SK-N-SH (cell line): ENCODE measurements around the gene SDS. TPM values are rescaled to one million over a fixed set of nuclear protein-coding genes. Genes with fewer than 3 reads are reported as not detected.

ENCODE experiments used
- CTCF ChIA-PET: fragments of 300-600, 350-600 bp; formaldehyde crosslinking; extraction: SDS; loops from one replicate; lab custom pipeline; 2021; lab: Yijun Ruan, JAX
- POLR2A ChIA-PET: fragments of 350-600 bp; sonication (Branson Sonifier 250); formaldehyde crosslinking; extraction: SDS; loops from one replicate; lab custom pipeline; 2020; ENCODE audit warnings: antibody characterized with exemption, inconsistent platforms; lab: Yijun Ruan, JAX
- DNase-seq: peaks from one replicate; pipeline ENCODE4 v3.0.0; 2012
- H2AFZ ChIP-seq: fragments of 200-600 bp; sonication (generic); 2 replicates; pipeline ENCODE4 v1.8.1; 2016; ENCODE audit warnings: antibody characterized with exemption, mild to moderate bottlenecking, low read depth
- H3F3A ChIP-seq: fragments of 200-600 bp; sonication (generic); replicated peaks from 2 replicates; pipeline ENCODE3; 2016; ENCODE audit warnings: antibody characterized with exemption, mild to moderate bottlenecking; ENCODE audit not compliant: insufficient read depth
- H3K27ac ChIP-seq, 2 experiments: fragments of 200-500 bp in 1 of 2; fragments of 200-600 bp in 1 of 2; sonication (Bioruptor generic) in 1 of 2; sonication (generic), shearing (Covaris generic) in 1 of 2; 2 replicates each; pipeline versions ENCODE4 v1.5.1 to v1.6.1; 2014 to 2016; ENCODE audit warnings: low read depth in 2 of 2, inconsistent platforms in 1 of 2, low read length in 1 of 2, mild to moderate bottlenecking in 1 of 2, mixed read lengths in 1 of 2
- H3K27me3 ChIP-seq: fragments of 200-600 bp; sonication (generic), shearing (Covaris generic); 2 replicates; pipeline ENCODE4 v1.6.1; 2016; ENCODE audit warnings: mixed run types; ENCODE audit not compliant: insufficient read depth
- H3K36me3 ChIP-seq, 2 experiments: fragments of 200-500 bp in 1 of 2; fragments of 200-600 bp in 1 of 2; sonication (Bioruptor generic) in 1 of 2; sonication (generic) in 1 of 2; replicated peaks in 1 of 2; 2 replicates each; pipeline versions ENCODE3 to v1.5.1; 2014 to 2016; ENCODE audit warnings: low read length in 1 of 2, mild to moderate bottlenecking in 1 of 2; ENCODE audit not compliant: insufficient read depth in 2 of 2, control insufficient read depth in 1 of 2
- H3K4me1 ChIP-seq, 2 experiments: fragments of 200-500 bp in 1 of 2; fragments of 200-600 bp in 1 of 2; sonication (Bioruptor generic) in 1 of 2; sonication (generic), shearing (Covaris generic) in 1 of 2; 2 replicates each; pipeline versions ENCODE4 v1.5.1 to v1.6.1; 2014 to 2016; ENCODE audit warnings: low read depth in 1 of 2, low read length in 1 of 2, mixed run types in 1 of 2; ENCODE audit not compliant: insufficient read depth in 2 of 2, control insufficient read depth in 1 of 2
- H3K4me2 ChIP-seq: fragments of 200-600 bp; sonication (generic), shearing (Covaris generic); 2 replicates; pipeline ENCODE4 v1.6.1; 2017; ENCODE audit warnings: mixed run types
- H3K4me3 ChIP-seq, 2 experiments: fragments of 200-500 bp in 1 of 2; fragments of 200-600 bp in 1 of 2; sonication (Bioruptor generic) in 1 of 2; sonication (generic), shearing (Covaris generic) in 1 of 2; 2 replicates each; pipeline versions ENCODE4 v1.5.1 to v1.8.1; 2014 to 2016; ENCODE audit warnings: low read depth in 2 of 2, inconsistent platforms in 1 of 2, low read length in 1 of 2, mild to moderate bottlenecking in 1 of 2, mixed read lengths in 1 of 2, moderate library complexity in 1 of 2
- H3K79me2 ChIP-seq: fragments of 200-600 bp; sonication (generic); 2 replicates; pipeline ENCODE4 v1.8.1; 2017; ENCODE audit warnings: mild to moderate bottlenecking; ENCODE audit not compliant: insufficient read depth
- H3K9ac ChIP-seq: fragments of 200-600 bp; sonication (generic); 2 replicates; pipeline ENCODE4 v1.6.1; 2017; ENCODE audit warnings: mixed run types
- H3K9me2 ChIP-seq: fragments of 200-600 bp; sonication (generic); 2 replicates; pipeline ENCODE4 v1.6.1; 2017; ENCODE audit warnings: mixed run types
- H3K9me3 ChIP-seq: fragments of 200-600 bp; sonication (generic); 2 replicates; pipeline ENCODE4 v1.6.1; 2017; ENCODE audit warnings: mixed run types, mild to moderate bottlenecking, moderate library complexity
- H4K20me1 ChIP-seq: fragments of 200-600 bp; sonication (generic); 2 replicates; pipeline ENCODE4 v1.6.1; 2017; ENCODE audit warnings: mild to moderate bottlenecking, mixed run types; ENCODE audit not compliant: insufficient read depth
- CHD2 ChIP-seq: fragments of 150-350 bp; IDR thresholded peaks from 2 replicates; pipeline ENCODE4 v1.6.1; 2018; ENCODE audit warnings: low read length; ENCODE audit not compliant: partially characterized antibody
- EP300 ChIP-seq, 2 experiments: IDR thresholded peaks; 2 replicates each; pipeline versions ENCODE4 v1.4.0 to v1.6.1; 2012; ENCODE audit warnings: borderline replicate concordance in 1 of 2, low read depth in 1 of 2, low read length in 1 of 2
- EZH2phosphoT487 ChIP-seq: fragments of 200-600 bp; sonication (generic); IDR thresholded peaks from 2 replicates; pipeline ENCODE4 v1.6.1; 2017; ENCODE audit warnings: low read depth, mixed run types, mild to moderate bottlenecking, antibody characterized with exemption, moderate library complexity, borderline replicate concordance
- FOXJ3 ChIP-seq: sonication (generic); formaldehyde crosslinking; IDR thresholded peaks from 2 replicates; pipeline ENCODE4 v1.5.1; 2020; ENCODE audit warnings: mild to moderate bottlenecking, missing genetic modification reagents
- GABPA ChIP-seq: IDR thresholded peaks from 2 replicates; pipeline ENCODE4 v1.4.0; 2012; ENCODE audit warnings: low read depth, mild to moderate bottlenecking
- JUND ChIP-seq: IDR thresholded peaks from 2 replicates; pipeline ENCODE4 v1.4.0; 2012
- MXI1 ChIP-seq: IDR thresholded peaks from 2 replicates; pipeline ENCODE4 v1.6.1; 2012; ENCODE audit warnings: mild to moderate bottlenecking, low read depth, low read length, improper control_type of control experiment
- NFIC ChIP-seq: IDR thresholded peaks from 2 replicates; pipeline ENCODE4 v1.4.0; 2012; ENCODE audit warnings: borderline replicate concordance
- POLR2AphosphoS5 ChIP-seq: IDR thresholded peaks from 2 replicates; pipeline ENCODE4 v1.6.1; 2012; ENCODE audit warnings: low read depth, low read length
- RCOR1 ChIP-seq: fragments of 150-350 bp; IDR thresholded peaks from 2 replicates; pipeline ENCODE4 v1.6.1; 2017; ENCODE audit warnings: antibody characterized with exemption, low read length
- SMC3 ChIP-seq: IDR thresholded peaks from 2 replicates; pipeline ENCODE4 v1.6.1; 2012; ENCODE audit warnings: low read depth, low read length, improper control_type of control experiment
- WGBS: methylation state at CpG from one replicate; pipeline ENCODE4 v1.1.6; 2017; ENCODE audit warnings: low lambda C conversion rate; 5-methylcytosine and 5-hydroxymethylcytosine counted together
- polyA plus RNA-seq, 3 experiments: library from polyadenylated mRNA; depleted of rRNA; stranded (reverse); fragments of >200 nt; gene quantifications; 2 replicates each; pipeline ENCODE4 v1.2.3, GENCODE V29; 2012
- TF ChIP-seq, protein P1 (sequence below): fragments of 150-350 bp; IDR thresholded peaks from 2 replicates; pipeline ENCODE4 v1.6.1; 2016; ENCODE audit warnings: mild to moderate bottlenecking, low read depth, low read length
- TF ChIP-seq, protein P2 (sequence below): IDR thresholded peaks from 2 replicates; pipeline ENCODE4; 2012
- TF ChIP-seq, protein P3 (sequence below): IDR thresholded peaks from 2 replicates; pipeline ENCODE4 v1.4.0; 2012; ENCODE audit warnings: low read depth, borderline replicate concordance

SDS gene
- polyA plus RNA-seq, 1 of the 3 experiments (the other 2 are of a cell fraction) = 0.08 TPM

DNA sequence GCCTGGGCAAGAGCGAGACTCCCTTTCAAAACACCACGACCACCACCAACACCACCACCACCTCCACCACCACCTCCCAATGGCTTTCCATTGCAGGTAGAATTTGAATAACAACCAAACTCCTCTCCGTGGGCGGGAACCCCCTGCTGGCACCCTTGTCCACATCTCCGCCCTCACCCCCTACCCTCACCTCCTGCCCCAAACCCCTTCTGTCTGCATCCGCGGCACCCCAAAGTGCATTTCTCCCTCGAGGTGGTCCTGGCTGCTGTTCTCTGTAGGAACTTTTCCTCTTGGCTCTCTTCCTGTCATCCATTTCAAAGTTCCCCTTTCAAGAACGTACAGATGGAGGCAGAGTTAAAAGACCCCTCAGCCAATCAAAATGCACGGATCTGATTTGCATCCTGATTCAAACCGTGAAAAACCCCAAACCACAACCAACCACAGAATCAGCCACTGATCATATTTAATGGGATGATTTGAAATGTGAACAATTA is 22.3 kb upstream of the SDS start:
- H2AFZ ChIP-seq = no peak overlapping the region
- TF ChIP-seq, protein P1, sequence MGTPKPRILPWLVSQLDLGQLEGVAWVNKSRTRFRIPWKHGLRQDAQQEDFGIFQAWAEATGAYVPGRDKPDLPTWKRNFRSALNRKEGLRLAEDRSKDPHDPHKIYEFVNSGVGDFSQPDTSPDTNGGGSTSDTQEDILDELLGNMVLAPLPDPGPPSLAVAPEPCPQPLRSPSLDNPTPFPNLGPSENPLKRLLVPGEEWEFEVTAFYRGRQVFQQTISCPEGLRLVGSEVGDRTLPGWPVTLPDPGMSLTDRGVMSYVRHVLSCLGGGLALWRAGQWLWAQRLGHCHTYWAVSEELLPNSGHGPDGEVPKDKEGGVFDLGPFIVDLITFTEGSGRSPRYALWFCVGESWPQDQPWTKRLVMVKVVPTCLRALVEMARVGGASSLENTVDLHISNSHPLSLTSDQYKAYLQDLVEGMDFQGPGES = no peak
- no peak for TF ChIP-seq JUND
- no peak for TF ChIP-seq RCOR1
- no peak for TF ChIP-seq GABPA
- no peak for TF ChIP-seq MXI1
- TF ChIP-seq SMC3 = no peak
- TF ChIP-seq FOXJ3 = no peak
- TF ChIP-seq CHD2 = no peak
- TF ChIP-seq EP300 (IDR thresholded peaks at IDR 0.05; ENCODE audit: borderline replicate concordance in 1 of 2, low read depth in 1 of 2, low read length in 1 of 2) = no peak
- no peak for TF ChIP-seq NFIC
- TF ChIP-seq EZH2phosphoT487 = no peak
- TF ChIP-seq POLR2AphosphoS5 = no peak
- TF ChIP-seq, protein P2, sequence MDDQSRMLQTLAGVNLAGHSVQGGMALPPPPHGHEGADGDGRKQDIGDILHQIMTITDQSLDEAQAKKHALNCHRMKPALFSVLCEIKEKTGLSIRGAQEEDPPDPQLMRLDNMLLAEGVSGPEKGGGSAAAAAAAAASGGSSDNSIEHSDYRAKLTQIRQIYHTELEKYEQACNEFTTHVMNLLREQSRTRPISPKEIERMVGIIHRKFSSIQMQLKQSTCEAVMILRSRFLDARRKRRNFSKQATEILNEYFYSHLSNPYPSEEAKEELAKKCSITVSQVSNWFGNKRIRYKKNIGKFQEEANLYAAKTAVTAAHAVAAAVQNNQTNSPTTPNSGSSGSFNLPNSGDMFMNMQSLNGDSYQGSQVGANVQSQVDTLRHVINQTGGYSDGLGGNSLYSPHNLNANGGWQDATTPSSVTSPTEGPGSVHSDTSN = no peak
- TF ChIP-seq, protein P3, sequence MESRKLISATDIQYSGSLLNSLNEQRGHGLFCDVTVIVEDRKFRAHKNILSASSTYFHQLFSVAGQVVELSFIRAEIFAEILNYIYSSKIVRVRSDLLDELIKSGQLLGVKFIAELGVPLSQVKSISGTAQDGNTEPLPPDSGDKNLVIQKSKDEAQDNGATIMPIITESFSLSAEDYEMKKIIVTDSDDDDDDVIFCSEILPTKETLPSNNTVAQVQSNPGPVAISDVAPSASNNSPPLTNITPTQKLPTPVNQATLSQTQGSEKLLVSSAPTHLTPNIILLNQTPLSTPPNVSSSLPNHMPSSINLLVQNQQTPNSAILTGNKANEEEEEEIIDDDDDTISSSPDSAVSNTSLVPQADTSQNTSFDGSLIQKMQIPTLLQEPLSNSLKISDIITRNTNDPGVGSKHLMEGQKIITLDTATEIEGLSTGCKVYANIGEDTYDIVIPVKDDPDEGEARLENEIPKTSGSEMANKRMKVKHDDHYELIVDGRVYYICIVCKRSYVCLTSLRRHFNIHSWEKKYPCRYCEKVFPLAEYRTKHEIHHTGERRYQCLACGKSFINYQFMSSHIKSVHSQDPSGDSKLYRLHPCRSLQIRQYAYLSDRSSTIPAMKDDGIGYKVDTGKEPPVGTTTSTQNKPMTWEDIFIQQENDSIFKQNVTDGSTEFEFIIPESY = no peak
- no peak overlapping the region for H3K27ac ChIP-seq
- H4K20me1 ChIP-seq = no peaks in the 10 kb centered on the region
- no peaks in the 10 kb centered on the region for H3F3A ChIP-seq
- ChIA-PET CTCF (interaction anchor here (0.6 to 4.7 kb wide), 43 partner anchors 9 to 490 kb away, joined by 3 to 42 read pairs (median 4); partner anchors contain the start of gene SDS), POLR2A (no interaction called here)
- DNase-seq = no peak
- no peaks in the 10 kb centered on the region for H3K9me3 ChIP-seq
- peaks cover 0 to 5% of the 10 kb centered on the region in 2 experiments; a peak in 1 of 4 replicates for H3K4me1 ChIP-seq
- no peaks in the 10 kb centered on the region for H3K9me2 ChIP-seq
- no peak overlapping the region for H3K4me2 ChIP-seq
- H3K4me3 ChIP-seq = no peak overlapping the region
- 67% methylated on average over 11 of the region's 11 CpGs for WGBS
- no peaks in the 10 kb centered on the region for H3K36me3 ChIP-seq
- peaks cover 10% of the 10 kb centered on the region for H3K79me2 ChIP-seq
- no peak overlapping the region for H3K9ac ChIP-seq
- no peaks in the 10 kb centered on the region for H3K27me3 ChIP-seq
